Activated CD4-positive, alpha-beta T cell treated with anti-CD3 and anti-CD28 coated beads, Interleukin-2, amount 10 ng/mL, durations not matched to agents 7 days and 5 days (primary cell): ENCODE results near the gene FBXW4. TPM values are rescaled to one million over a fixed set of nuclear protein-coding genes. Genes with fewer than 3 reads are reported as not detected.
"Not testable (repeated sequence)": the region's sequence is repeated elsewhere in the genome, so short reads cannot be mapped to it uniquely, and the experiment has no call there.

ENCODE experiments used
- CTCF ChIA-PET: fragments of 350-600 bp; sonication (Branson Sonifier 250); formaldehyde crosslinking; loops from one replicate; lab custom pipeline; 2021; ENCODE audit warnings: antibody characterized with exemption; lab: Charles Lee
- POLR2A ChIA-PET: fragments of 350-600 bp; sonication (Branson Sonifier 250); formaldehyde crosslinking; loops from one replicate; lab custom pipeline; 2021; ENCODE audit warnings: antibody characterized with exemption; lab: Charles Lee
- DNase-seq: peaks from one replicate; pipeline ENCODE4 v3.0.0-alpha.2; 2020
- H3K27ac Mint-ChIP-seq: one replicate; pipeline ENCODE4 v1.8.0; 2021; ENCODE audit warnings: mild to moderate bottlenecking, moderate library complexity, mixed read lengths
- H3K27me3 Mint-ChIP-seq: one replicate; pipeline ENCODE4 v1.8.0; 2021; ENCODE audit warnings: mixed read lengths
- H3K36me3 Mint-ChIP-seq: one replicate; pipeline ENCODE4 v1.8.0; 2021; ENCODE audit warnings: low read depth, mixed read lengths
- H3K4me1 Mint-ChIP-seq: one replicate; pipeline ENCODE4 v1.8.0; 2021; ENCODE audit warnings: mixed read lengths
- H3K4me3 Mint-ChIP-seq: one replicate; pipeline ENCODE4 v1.8.0; 2021; ENCODE audit warnings: mild to moderate bottlenecking, moderate library complexity, mixed read lengths
- H3K9me3 Mint-ChIP-seq: one replicate; pipeline ENCODE4 v1.8.0; 2021; ENCODE audit warnings: mixed read lengths
- total RNA-seq, 2 experiments: library from RNA; stranded (reverse); gene quantifications; one replicate each; pipeline ENCODE4 v1.2.3, GENCODE V29; 2021

Gene FBXW4
- total RNA-seq, 2 experiments from 2014 or later: 40.7 to 45.4 TPM

GRCh38 chr10:101611096-101611905 is 83.7 kb downstream of the FBXW4 start:
- Mint-ChIP-seq H3K4me1 (peaks cover 8% of the 10 kb centered on the region), H3K27me3 (no peaks in the 10 kb centered on the region), H3K36me3 (peaks cover 16% of the 10 kb centered on the region), H3K4me3 (no peak overlapping the region), H3K27ac (peak overlapping the region; percentile 84), H3K9me3 (no peaks in the 10 kb centered on the region)
- CTCF ChIA-PET: interaction anchor here (0.8 to 1.4 kb wide), 3 partner anchors 9 to 171 kb away, joined by 3 to 5 read pairs (median 3); no protein-coding TSS in a partner anchor
- peak; percentile 12 for DNase-seq
- POLR2A ChIA-PET: interaction anchor here (0.5 kb wide), 1 partner anchor 17 kb away, joined by 3 read pairs; no protein-coding TSS in a partner anchor

DNA sequence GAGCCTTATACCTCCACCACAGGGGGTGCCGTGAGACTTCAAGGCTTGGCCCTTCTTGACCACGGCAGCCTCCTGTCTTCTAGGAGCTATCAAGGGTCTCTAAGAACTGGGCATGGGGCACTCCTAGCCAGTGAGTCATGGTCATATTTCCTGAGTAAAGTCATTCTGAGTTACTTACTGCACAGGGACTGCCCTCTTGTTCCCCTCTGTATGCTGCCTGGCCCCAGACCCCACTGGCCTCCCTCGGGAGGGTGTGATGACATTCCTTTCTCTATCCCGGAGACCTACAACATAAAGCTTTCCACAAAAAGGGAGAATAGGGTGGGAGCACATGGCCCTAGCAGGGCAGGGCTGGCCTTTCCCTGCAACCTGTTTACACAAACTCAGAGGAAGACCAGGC is 85.5 kb downstream of the FBXW4 start:
- peaks cover 16% of the 10 kb centered on the region for H3K36me3 Mint-ChIP-seq
- no peak for DNase-seq
- H3K27ac Mint-ChIP-seq: no peak overlapping the region
- peaks cover 8% of the 10 kb centered on the region for H3K4me1 Mint-ChIP-seq
- H3K27me3 Mint-ChIP-seq: no peaks in the 10 kb centered on the region
- CTCF ChIA-PET: interaction anchor here (0.6 to 1.7 kb wide), 3 partner anchors 145 to 187 kb away, joined by 4 to 5 read pairs (median 4); no protein-coding TSS in a partner anchor
- H3K4me3 Mint-ChIP-seq: no peak overlapping the region
- no peaks in the 10 kb centered on the region for H3K9me3 Mint-ChIP-seq
- POLR2A ChIA-PET: no interaction called here

GRCh38 chr10:101607124-101607523 is 87.8 kb downstream of the FBXW4 start:
- Mint-ChIP-seq H3K36me3 (peaks cover 16% of the 10 kb centered on the region), H3K4me3 (no peak overlapping the region), H3K27me3 (no peaks in the 10 kb centered on the region), H3K27ac (no peak overlapping the region), H3K4me1 (peaks cover 8% of the 10 kb centered on the region), H3K9me3 (no peaks in the 10 kb centered on the region)
- CTCF ChIA-PET: interaction anchor here (1.4 kb wide), 1 partner anchor 11 kb away, joined by 3 read pairs; no protein-coding TSS in a partner anchor
- DNase-seq: no peak
- POLR2A ChIA-PET: no interaction called here

GRCh38 chr10:101602761-101603398 is 92.1 kb downstream of the FBXW4 start:
- H3K27me3 Mint-ChIP-seq: no peaks in the 10 kb centered on the region
- no peaks in the 10 kb centered on the region for H3K9me3 Mint-ChIP-seq
- H3K36me3 Mint-ChIP-seq: no peaks in the 10 kb centered on the region
- no peaks in the 10 kb centered on the region for H3K4me1 Mint-ChIP-seq
- ChIA-PET CTCF (interaction anchor here (0.5 to 2.0 kb wide), 9 partner anchors 8 to 1290 kb away, joined by 3 to 30 read pairs (median 4); partner anchors contain the start of gene NPM3), POLR2A (interaction anchor here (1.0 kb wide), 1 partner anchor 20 kb away, joined by 3 read pairs; no protein-coding TSS in a partner anchor)
- peak; percentile 78 for DNase-seq
- no peak overlapping the region for H3K27ac Mint-ChIP-seq
- no peak overlapping the region for H3K4me3 Mint-ChIP-seq

GRCh38 chr10:101601541-101601940 is 93.4 kb downstream of the FBXW4 start:
- Mint-ChIP-seq H3K27ac (no peak overlapping the region), H3K36me3 (no peaks in the 10 kb centered on the region), H3K4me3 (no peak overlapping the region), H3K9me3 (no peaks in the 10 kb centered on the region), H3K27me3 (no peaks in the 10 kb centered on the region), H3K4me1 (no peaks in the 10 kb centered on the region)
- ChIA-PET CTCF (interaction anchor here (1.8 to 2.0 kb wide), 2 partner anchors 12 to 180 kb away, joined by 4 to 30 read pairs; partner anchors contain the start of gene NPM3), POLR2A (no interaction called here)
- no peak for DNase-seq

DNA sequence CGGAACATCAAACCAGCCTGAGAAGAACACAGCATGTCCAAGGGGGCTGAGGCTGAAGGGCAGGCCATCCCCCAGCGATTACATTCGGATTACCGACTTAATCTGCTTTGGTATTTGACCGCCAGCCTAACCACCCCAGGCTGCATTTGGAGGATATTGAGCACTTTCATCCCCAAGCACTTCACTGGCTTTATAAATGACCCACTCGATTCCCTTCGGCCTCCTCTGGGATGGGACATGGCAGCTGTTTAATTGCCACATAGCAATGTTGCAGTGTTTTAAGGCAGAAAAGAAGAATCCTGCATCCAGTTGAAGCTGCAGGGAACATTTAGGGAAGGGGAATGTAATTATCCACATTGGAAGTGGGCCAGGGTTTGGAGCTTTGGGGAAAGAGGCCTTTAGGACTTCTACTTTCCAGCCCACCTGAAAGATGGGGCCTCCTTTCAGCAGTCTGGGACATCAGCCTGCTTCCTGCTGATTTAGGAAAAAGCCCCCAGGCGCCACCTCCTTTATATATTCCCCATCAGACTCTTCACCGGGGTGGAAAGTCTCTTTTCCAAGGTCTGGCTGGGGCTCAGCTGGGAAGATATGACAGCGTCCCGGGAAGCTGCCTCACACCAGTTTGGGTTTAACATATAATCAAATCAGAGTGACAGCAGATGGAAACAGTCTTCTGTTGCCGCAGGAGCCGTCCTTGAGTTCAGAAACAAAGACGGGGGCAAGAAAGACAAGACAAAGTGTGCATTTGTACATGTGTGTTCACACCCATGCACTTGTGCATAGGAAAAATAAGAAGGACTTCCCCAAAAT is 97.7 kb downstream of the FBXW4 start:
- DNase-seq: no peak
- no peak overlapping the region for H3K27ac Mint-ChIP-seq
- H3K36me3 Mint-ChIP-seq: no peaks in the 10 kb centered on the region
- no peaks in the 10 kb centered on the region for H3K4me1 Mint-ChIP-seq
- no peaks in the 10 kb centered on the region for H3K27me3 Mint-ChIP-seq
- ChIA-PET CTCF (interaction anchor here (0.9 to 2.0 kb wide), 3 partner anchors 12 to 183 kb away, joined by 3 to 7 read pairs (median 3); no protein-coding TSS in a partner anchor), POLR2A (no interaction called here)
- H3K9me3 Mint-ChIP-seq: no peaks in the 10 kb centered on the region
- H3K4me3 Mint-ChIP-seq: no peak overlapping the region

DNA sequence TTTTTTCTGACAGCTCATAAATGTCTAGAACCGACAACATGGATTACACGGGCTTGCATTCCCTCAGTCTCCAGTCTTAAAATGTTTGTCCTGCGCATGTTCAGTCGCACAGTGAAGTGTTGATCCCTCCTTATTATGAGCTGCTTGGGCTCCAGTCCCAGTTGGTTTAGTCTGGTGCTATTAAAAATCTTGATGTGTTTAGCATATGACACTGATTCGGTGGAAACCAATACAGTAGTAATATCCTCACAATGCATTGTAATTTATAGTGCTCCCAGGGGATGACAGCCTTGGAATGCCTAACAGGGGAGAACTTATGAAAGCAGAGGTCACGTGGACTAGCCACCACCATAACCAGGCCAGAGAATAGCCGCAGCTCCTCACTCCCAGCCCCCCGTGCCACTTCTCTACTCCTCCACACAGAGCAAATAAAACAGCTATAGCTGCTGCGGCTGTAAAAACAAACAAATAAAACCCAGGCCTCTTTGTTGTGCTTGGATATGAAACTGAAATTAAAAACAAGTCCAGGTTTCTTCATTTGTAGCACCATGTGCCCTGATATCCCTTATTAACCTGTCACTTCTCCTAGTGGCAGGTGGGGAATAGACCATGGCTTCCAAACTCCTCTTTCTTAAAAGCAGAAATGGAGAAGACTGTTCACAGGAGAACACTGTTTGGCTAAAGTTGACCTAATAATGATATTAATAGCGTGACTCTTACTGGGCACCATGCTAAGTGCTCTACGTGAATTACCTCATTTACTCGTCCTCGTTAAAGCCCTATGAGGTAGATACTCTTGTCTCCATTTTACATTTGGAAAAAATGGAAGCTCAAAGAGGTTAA is 99.2 kb downstream of the FBXW4 start:
- Mint-ChIP-seq H3K4me3 (no peak overlapping the region), H3K9me3 (no peaks in the 10 kb centered on the region), H3K4me1 (no peaks in the 10 kb centered on the region), H3K27ac (no peak overlapping the region), H3K36me3 (no peaks in the 10 kb centered on the region), H3K27me3 (no peaks in the 10 kb centered on the region)
- DNase-seq: no peak
- ChIA-PET CTCF (interaction anchor here (0.8 to 1.1 kb wide), 2 partner anchors 11 to 15 kb away, joined by 3 read pairs; no protein-coding TSS in a partner anchor), POLR2A (no interaction called here)

DNA sequence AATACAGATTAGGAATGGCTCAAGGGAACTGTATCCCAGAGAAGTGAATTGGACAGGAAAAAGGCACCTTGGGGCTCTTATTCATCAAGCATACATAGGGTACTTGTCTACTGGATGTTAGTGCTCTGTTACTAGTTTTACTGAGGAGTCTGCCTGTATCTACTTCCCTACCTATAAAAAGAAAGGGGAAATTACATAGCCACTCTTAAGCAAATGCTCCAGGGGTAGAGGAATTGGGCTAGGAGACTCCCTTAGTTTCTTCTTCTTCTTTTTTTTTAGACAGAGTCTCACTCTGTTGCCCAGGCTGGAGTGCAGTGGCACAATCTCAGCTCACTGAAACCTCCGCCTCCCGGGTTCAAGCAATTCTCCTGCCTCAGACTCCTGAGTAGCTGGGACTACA is 101.6 kb downstream of the FBXW4 start:
- H3K36me3 Mint-ChIP-seq, POLR2A ChIA-PET, H3K9me3 Mint-ChIP-seq, H3K27ac Mint-ChIP-seq, DNase-seq, H3K4me3 Mint-ChIP-seq, H3K27me3 Mint-ChIP-seq, H3K4me1 Mint-ChIP-seq: not testable (repeated sequence)
- CTCF ChIA-PET: interaction anchor here (1.5 kb wide), 1 partner anchor 188 kb away, joined by 4 read pairs; no protein-coding TSS in a partner anchor

GRCh38 chr10:101588879-101589278 is 106.1 kb downstream of the FBXW4 start:
- Mint-ChIP-seq H3K4me1 (peaks cover 26% of the 10 kb centered on the region), H3K9me3 (no peaks in the 10 kb centered on the region), H3K27me3 (peaks cover 2% of the 10 kb centered on the region), H3K4me3 (peak overlapping the region; percentile 92), H3K36me3 (peaks cover 3% of the 10 kb centered on the region), H3K27ac (no peak overlapping the region)
- CTCF ChIA-PET: interaction anchor here (0.6 to 1.8 kb wide), 3 partner anchors 10 to 1592 kb away, joined by 3 to 5 read pairs (median 4); no protein-coding TSS in a partner anchor
- POLR2A ChIA-PET: no interaction called here
- no peak for DNase-seq

- Mint-ChIP-seq H3K27ac (peak within 1 kb of the TSS; percentile 86), H3K4me3 (peak within 1 kb of the TSS; percentile 92), H3K9me3 (no peaks in the 10 kb centered on the region), H3K27me3 (peaks cover 2% of the 10 kb centered on the region), H3K4me1 (peaks cover 26% of the 10 kb centered on the region), H3K36me3 (peaks cover 3% of the 10 kb centered on the region)
- ChIA-PET POLR2A (interaction anchor here (0.6 to 1.0 kb wide), 3 partner anchors 85 to 315 kb away, joined by 3 to 4 read pairs (median 3); no protein-coding TSS in a partner anchor), CTCF (interaction anchor here (0.6 to 1.8 kb wide), 7 partner anchors 9 to 1592 kb away, joined by 3 to 7 read pairs (median 3); no protein-coding TSS in a partner anchor)
- DNase-seq: peak; percentile 93
These were observed 107.0 kb downstream of the FBXW4 start, which contains the start of the genes DPCD and POLL for GRCh38 chr10:101587725-101588653. Gene DPCD, plus strand, starts transcription at chr10:101588321. Its CDS starts 16 bp downstream, at chr10:101588337. Gene POLL, minus strand, starts transcription at chr10:101588257. Its CDS starts 897 bp downstream, at chr10:101587360.
